Dorsolateral prefrontal cortex (tissue), 118 donors: ENCODE data around the gene PGRMC2. TPM values are rescaled to one million over a fixed set of nuclear protein-coding genes. Genes with fewer than 3 reads are reported as not detected.

Experiments used
- total RNA-seq, 120 experiments: library from RNA; stranded (reverse); gene quantifications; one replicate each; pipeline versions ENCODE4 v1.2.3 to v1.2.4, GENCODE V29; 2022

The PGRMC2 gene
- total RNA-seq, 120 experiments from 2014 or later = 31.9 to 66.5 (median 48.2) TPM

Other genes with a start within 250 kb of the PGRMC2 start
- 10 to 100 TPM; 24.4 to 41.8 (median 32.1) TPM for gene LARP1B, start 226.5 kb downstream of the PGRMC2 start, total RNA-seq